GM23338 (cell line): ENCODE results near the gene CDK5RAP2. TPM values are rescaled to one million over a fixed set of nuclear protein-coding genes. Genes with fewer than 3 reads are reported as not detected.
"Not testable (repeated sequence)": the region's sequence is repeated elsewhere in the genome, so short reads cannot be mapped to it uniquely, and the experiment has no call there.

Experiments
- ATAC-seq: fragments of 200-7000 bp; cut with Tn5 transposase; 3 replicates; pipeline ENCODE4 v1.9.1; 2020
- DNase-seq: peaks from one replicate; pipeline ENCODE4 v3.0.0-alpha.2; 2015; ENCODE audit warnings: low spot score
- H2AFZ ChIP-seq: fragments of 200-600 bp; sonication (generic); 2 replicates; pipeline ENCODE4 v1.8.0; 2016; ENCODE audit warnings: antibody characterized with exemption, mild to moderate bottlenecking, moderate library complexity
- H3F3A ChIP-seq: fragments of 200-600 bp; sonication (generic); replicated peaks from 2 replicates; pipeline ENCODE4 v1.8.0; 2017; ENCODE audit warnings: antibody characterized with exemption, mixed run types, low read depth
- H3K27ac ChIP-seq: fragments of 200-600 bp; sonication (generic); 2 replicates; pipeline ENCODE4 v1.6.1; 2016; ENCODE audit warnings: low read depth
- H3K27me3 ChIP-seq: fragments of 200-600 bp; sonication (generic); 2 replicates; pipeline ENCODE4 v1.8.0; 2016; ENCODE audit warnings: mild to moderate bottlenecking, mixed run types, moderate library complexity; ENCODE audit not compliant: insufficient read depth
- H3K36me3 ChIP-seq: fragments of 200-600 bp; sonication (generic); 2 replicates; pipeline ENCODE4 v1.8.0; 2016; ENCODE audit warnings: mild to moderate bottlenecking; ENCODE audit not compliant: insufficient read depth
- H3K4me1 ChIP-seq: fragments of 200-600 bp; sonication (generic); 2 replicates; pipeline ENCODE4 v1.8.0; 2016; ENCODE audit warnings: mild to moderate bottlenecking, moderate library complexity; ENCODE audit not compliant: insufficient read depth
- H3K4me2 ChIP-seq: fragments of 200-600 bp; sonication (generic); 2 replicates; pipeline ENCODE4 v1.7.1; 2017; ENCODE audit warnings: mixed run types
- H3K4me3 ChIP-seq: fragments of 200-600 bp; sonication (generic); 2 replicates; pipeline ENCODE4 v1.6.1; 2016; ENCODE audit warnings: mixed run types
- H3K79me2 ChIP-seq: fragments of 200-600 bp; sonication (generic); replicated peaks from 2 replicates; pipeline ENCODE4 v1.8.0; 2017; ENCODE audit warnings: mild to moderate bottlenecking; ENCODE audit not compliant: insufficient read depth
- H3K9me2 ChIP-seq: fragments of 200-600 bp; sonication (generic); 2 replicates; pipeline ENCODE4 v1.8.0; 2017; ENCODE audit not compliant: insufficient read depth
- H4K20me1 ChIP-seq: fragments of 200-600 bp; sonication (generic); replicated peaks from 2 replicates; pipeline ENCODE4 v1.8.0; 2017; ENCODE audit warnings: mild to moderate bottlenecking; ENCODE audit not compliant: insufficient read depth
- H3K27ac Mint-ChIP-seq: 2 replicates; pipeline ENCODE4 v1.8.0; 2020; ENCODE audit warnings: inconsistent platforms, mild to moderate bottlenecking, moderate library complexity, mixed read lengths
- H3K27me3 Mint-ChIP-seq: 3 replicates; pipeline ENCODE4 v1.8.0; 2022; ENCODE audit warnings: low read depth, mild to moderate bottlenecking, moderate library complexity, mixed read lengths, inconsistent platforms; ENCODE audit not compliant: insufficient read depth, poor library complexity
- H3K36me3 Mint-ChIP-seq: 3 replicates; pipeline ENCODE4 v1.8.0; 2021; ENCODE audit warnings: low read depth, mild to moderate bottlenecking, inconsistent platforms, moderate library complexity, mixed read lengths
- H3K4me1 Mint-ChIP-seq: 3 replicates; pipeline ENCODE4 v1.8.0; 2020; ENCODE audit warnings: mild to moderate bottlenecking, inconsistent platforms, mixed read lengths
- H3K4me3 Mint-ChIP-seq: 3 replicates; pipeline ENCODE4 v1.8.0; 2021; ENCODE audit warnings: moderate library complexity, mild to moderate bottlenecking, inconsistent platforms, mixed read lengths
- H3K9me3 Mint-ChIP-seq: 3 replicates; pipeline ENCODE4 v1.8.0; 2020; ENCODE audit warnings: moderate library complexity, mild to moderate bottlenecking, inconsistent platforms, mixed read lengths
- REST ChIP-seq: IDR thresholded peaks from one replicate; pipeline ENCODE4 v1.6.1; 2018; ENCODE audit warnings: antibody characterized with exemption; ENCODE audit not compliant: unreplicated experiment
- polyA plus RNA-seq: library from polyadenylated mRNA; unstranded; fragments of >200 nt; fragmentation: Nextera tagmentation; extraction: Ambion mirVana; gene quantifications from 2 replicates; pipeline ENCODE4 v1.2.1, GENCODE V29; 2016
- total RNA-seq: library from RNA; depleted of rRNA; stranded (reverse); fragments of >200 nt; shearing (Covaris generic); gene quantifications from 2 replicates; pipeline ENCODE4 v1.2.3, GENCODE V29; 2014

The CDK5RAP2 gene
- total and polyA plus RNA-seq, 2 experiments from 2014 or later, result 50.7 to 65.7 TPM

GRCh38 chr9:120500733-120501132, 79.2 kb downstream of the CDK5RAP2 start:
- no peak overlapping the region for H2AFZ ChIP-seq
- ATAC-seq (no peak), DNase-seq (no peak)
- H3K36me3 Mint-ChIP-seq, result peaks cover 23% of the 10 kb centered on the region
- no peak overlapping the region for H3K27ac ChIP-seq
- H3K27me3 ChIP-seq, result no peaks in the 10 kb centered on the region
- no peaks in the 10 kb centered on the region for H4K20me1 ChIP-seq
- H3K4me1 ChIP-seq, result no peaks in the 10 kb centered on the region
- no peak overlapping the region for H3K27ac Mint-ChIP-seq
- H3K9me3 Mint-ChIP-seq, result peaks cover 9% of the 10 kb centered on the region; the same call in 2 of the 3 replicates
- no peaks in the 10 kb centered on the region for H3K36me3 ChIP-seq
- peaks cover 3% of the 10 kb centered on the region for H3K27me3 Mint-ChIP-seq
- TF ChIP-seq REST, result no peak
- H3F3A ChIP-seq, result no peaks in the 10 kb centered on the region
- H3K4me1 Mint-ChIP-seq, result 0 out of 3 replicates have a peak, but pooled peaks cover 6% of the 10 kb centered on the region
- no peak overlapping the region for H3K4me2 ChIP-seq
- no peaks in the 10 kb centered on the region for H3K9me2 ChIP-seq
- H3K4me3 ChIP-seq, result no peak overlapping the region
- H3K4me3 Mint-ChIP-seq, result no peak overlapping the region
- no peaks in the 10 kb centered on the region; the same call in 1 of the 2 replicates for H3K79me2 ChIP-seq

DNA sequence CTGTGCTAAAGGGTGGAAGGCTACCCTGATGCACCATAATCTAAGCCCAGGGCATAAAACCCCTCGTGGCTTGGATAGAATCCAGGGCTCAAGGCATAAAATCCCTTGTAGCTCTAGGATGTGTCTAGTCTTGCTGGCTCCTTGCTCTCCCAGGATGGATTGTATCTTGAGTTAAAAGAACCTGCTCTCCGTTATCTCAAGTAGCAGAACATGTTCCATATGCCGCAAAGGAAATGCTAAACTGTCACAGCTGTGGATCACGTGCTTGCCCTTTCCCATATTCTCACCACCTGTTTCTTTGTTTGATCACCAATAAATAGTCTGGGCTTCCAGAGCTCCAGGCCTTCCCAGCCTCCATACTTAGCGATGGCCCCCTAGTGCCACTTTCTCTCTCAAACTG, 82.1 kb downstream of the CDK5RAP2 start:
- Mint-ChIP-seq H3K9me3 (peaks cover 15% of the 10 kb centered on the region; the same call in 2 of the 3 replicates), H3K36me3 (peaks cover 30% of the 10 kb centered on the region)
- H3K27me3 ChIP-seq, H3K4me2 ChIP-seq, DNase-seq, H3K27me3 Mint-ChIP-seq, H3K4me3 ChIP-seq, ATAC-seq, H4K20me1 ChIP-seq, H3F3A ChIP-seq, H3K27ac ChIP-seq, H3K4me1 Mint-ChIP-seq, H3K79me2 ChIP-seq, H3K9me2 ChIP-seq, H3K36me3 ChIP-seq, H3K27ac Mint-ChIP-seq, H3K4me1 ChIP-seq, H2AFZ ChIP-seq, H3K4me3 Mint-ChIP-seq: not testable (repeated sequence)

- not testable (repeated sequence) for H3K27ac ChIP-seq, H3K36me3 ChIP-seq, H4K20me1 ChIP-seq, H3K4me1 ChIP-seq, H3K27me3 ChIP-seq, H3K79me2 ChIP-seq, DNase-seq, H2AFZ ChIP-seq, H3K4me3 ChIP-seq, ATAC-seq, H3K4me1 Mint-ChIP-seq, H3K4me3 Mint-ChIP-seq, H3K27me3 Mint-ChIP-seq, H3K4me2 ChIP-seq, H3F3A ChIP-seq, H3K27ac Mint-ChIP-seq, H3K9me2 ChIP-seq
- peaks cover 15% of the 10 kb centered on the region; the same call in 2 of the 3 replicates for H3K9me3 Mint-ChIP-seq
- H3K36me3 Mint-ChIP-seq, result peaks cover 25% of the 10 kb centered on the region
Observed at GRCh38 chr9:120496438-120496837, 83.5 kb downstream of the CDK5RAP2 start.
